ENCODE data around the gene KRTAP4-6. TPM values are rescaled to one million over a fixed set of nuclear protein-coding genes. Genes with fewer than 3 reads are reported as not detected.
"Not testable (repeated sequence)": the region's sequence is repeated elsewhere in the genome, so short reads cannot be mapped to it uniquely, and the experiment has no call there.

KRTAP4-6 gene
- polyA plus RNA-seq, 3 donors from 2014 or later: not detected

DNA sequence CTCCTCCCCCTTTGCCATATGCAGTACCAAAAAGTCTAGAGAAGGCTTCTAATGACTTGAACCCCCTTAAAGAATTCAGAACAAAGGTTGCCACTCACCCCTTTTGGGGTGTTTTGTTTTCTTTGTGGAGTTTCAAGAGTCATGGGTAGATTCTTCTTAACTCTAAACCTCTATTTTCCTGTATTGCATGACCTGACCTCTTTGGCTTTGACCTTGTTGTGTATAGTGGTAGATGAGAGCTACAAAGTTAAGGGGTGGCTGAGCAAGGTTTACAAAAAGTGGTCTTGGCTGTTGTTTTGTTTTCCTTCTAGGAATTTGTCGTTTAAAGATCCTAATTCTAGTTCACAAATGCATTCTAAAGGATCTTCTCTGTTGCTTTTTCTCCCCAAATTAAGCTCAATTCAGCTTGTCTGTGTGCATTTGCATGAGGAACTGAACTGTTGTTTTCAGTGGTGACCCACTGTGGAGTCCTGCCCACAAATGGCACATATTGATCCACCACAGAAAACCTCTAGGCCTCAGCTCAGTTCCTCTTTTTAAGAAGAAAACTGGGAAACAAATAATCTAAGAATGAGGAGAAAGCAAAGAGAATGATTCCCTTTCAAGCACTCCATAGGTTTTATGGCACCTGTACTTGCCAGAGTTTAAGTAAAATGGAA, 31.5 kb downstream of the KRTAP4-6 start:
- not testable (repeated sequence) for H3K4me1 Mint-ChIP-seq, H3K27ac Mint-ChIP-seq, H3K4me3 Mint-ChIP-seq, H3K9me3 Mint-ChIP-seq, H3K36me3 Mint-ChIP-seq, DNase-seq
- H3K27me3 Mint-ChIP-seq (ENCODE audit: low read depth in 3 of 3): peaks cover 3 to 12% (median 3%) of the 10 kb centered on the region in 3 donors

DNA sequence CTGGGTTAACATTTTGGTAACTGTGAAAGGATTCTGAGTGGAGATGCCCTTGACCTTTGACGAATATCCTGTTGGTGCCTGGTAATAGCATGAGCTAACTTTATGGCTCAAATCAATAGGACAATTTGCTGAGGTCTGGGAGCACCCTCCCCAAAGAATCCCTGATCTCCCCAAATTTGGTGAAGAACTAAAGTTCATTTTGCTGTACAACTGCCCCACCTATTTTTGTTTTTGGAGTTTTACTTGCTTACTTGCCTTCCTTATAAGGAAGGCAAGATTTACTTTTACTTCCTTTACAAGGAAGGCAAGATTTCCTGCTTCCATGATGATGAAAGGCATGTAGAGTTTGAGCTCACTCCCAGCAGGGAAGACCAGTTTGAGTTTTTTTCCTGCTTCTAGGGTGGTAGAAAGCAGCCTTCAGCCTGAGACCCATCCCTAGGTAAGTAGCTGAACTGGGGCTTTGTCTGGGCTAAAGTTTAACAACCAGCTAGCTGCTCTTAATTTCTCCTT, 32.3 kb downstream of the KRTAP4-6 start:
- Mint-ChIP-seq H3K4me3 (no peak overlapping the region), H3K9me3 (no peaks in the 10 kb centered on the region), H3K36me3 (no peaks in the 10 kb centered on the region), H3K27me3 (ENCODE audit: low read depth in 3 of 3) (peaks cover 3 to 12% (median 5%) of the 10 kb centered on the region in 3 donors), H3K4me1 (no peaks in the 10 kb centered on the region), H3K27ac (no peak overlapping the region)
- DNase-seq: no peak

DNA sequence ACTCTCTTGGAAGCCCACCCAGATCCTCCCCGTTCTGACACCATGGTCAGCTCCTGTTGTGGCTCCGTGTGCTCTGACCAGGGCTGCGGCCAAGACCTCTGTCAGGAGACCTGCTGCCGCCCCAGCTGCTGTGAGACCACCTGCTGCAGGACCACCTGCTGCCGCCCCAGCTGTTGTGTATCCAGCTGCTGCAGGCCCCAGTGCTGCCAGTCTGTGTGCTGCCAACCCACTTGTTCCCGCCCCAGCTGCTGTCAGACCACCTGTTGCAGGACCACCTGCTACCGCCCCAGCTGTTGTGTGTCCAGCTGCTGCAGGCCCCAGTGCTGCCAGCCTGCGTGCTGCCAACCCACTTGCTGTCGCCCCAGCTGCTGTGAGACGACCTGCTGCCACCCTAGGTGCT, 35.0 kb downstream of the KRTAP4-6 start, which contains the start of gene KRTAP4-9:
KRTAP4-9 (plus strand) TSS at position 43 of the 400 bp plus-strand sequence; CDS start at position 43, 0 bp downstream.
- not testable (repeated sequence) for DNase-seq; H3K27me3 Mint-ChIP-seq (ENCODE audit: low read depth in 3 of 3); H3K4me3 Mint-ChIP-seq; H3K9me3 Mint-ChIP-seq; H3K27ac Mint-ChIP-seq; H3K36me3 Mint-ChIP-seq; H3K4me1 Mint-ChIP-seq

DNA sequence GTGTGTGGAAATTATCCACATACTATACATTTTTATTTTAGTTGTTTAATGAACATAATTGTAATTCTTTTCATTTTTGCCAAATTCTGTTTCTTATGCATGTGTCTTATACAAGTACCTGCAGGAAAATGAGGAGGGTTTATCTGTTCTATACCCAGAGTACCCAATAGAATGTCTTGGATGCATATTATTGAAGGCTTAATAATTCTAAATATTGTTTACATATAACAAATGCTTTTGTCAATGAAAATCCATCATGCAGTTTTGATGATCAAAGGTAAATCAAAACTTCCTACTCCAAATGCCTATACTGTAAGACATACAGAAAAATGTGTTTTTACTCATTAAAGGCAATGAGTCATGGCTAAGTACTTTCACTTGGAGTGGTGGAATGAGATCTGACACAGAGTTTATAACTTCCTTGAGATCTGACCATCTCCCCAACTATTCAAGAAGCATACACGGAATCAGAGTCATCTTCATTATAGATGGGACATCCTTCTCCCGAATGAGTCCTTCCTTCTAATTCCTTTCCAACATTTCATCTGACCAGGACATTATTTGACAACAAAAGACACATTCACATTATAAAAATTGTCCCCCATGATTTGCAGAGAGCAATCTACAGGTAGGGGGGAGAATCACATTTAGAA, 35.8 kb downstream of the KRTAP4-6 start:
- H3K27ac Mint-ChIP-seq: not testable (repeated sequence)

DNA sequence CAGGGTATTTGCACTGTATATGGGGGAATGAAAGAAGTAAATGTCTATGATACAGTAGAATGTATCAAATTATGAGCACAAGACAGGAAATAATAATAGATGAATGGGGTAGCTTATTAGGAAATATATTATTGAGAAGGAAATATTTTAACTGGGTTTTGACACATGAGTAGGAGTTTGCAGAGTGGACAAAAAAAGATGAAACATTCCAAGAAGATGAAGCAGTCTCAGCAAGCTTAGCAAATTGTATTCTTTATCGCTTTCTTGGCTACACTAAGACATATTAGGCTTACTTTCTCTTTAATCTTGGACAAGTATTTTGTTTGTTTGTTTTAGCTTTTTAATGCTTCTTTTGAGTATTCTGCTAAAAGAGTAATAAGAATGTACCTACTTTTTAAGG, 36.4 kb downstream of the KRTAP4-6 start:
- H3K27me3 Mint-ChIP-seq (ENCODE audit: low read depth in 3 of 3): peaks cover 3 to 9% (median 7%) of the 10 kb centered on the region in 3 donors
- no peaks in the 10 kb centered on the region for H3K36me3 Mint-ChIP-seq
- no peak overlapping the region for H3K4me3 Mint-ChIP-seq
- H3K4me1 Mint-ChIP-seq: no peaks in the 10 kb centered on the region
- H3K9me3 Mint-ChIP-seq: no peaks in the 10 kb centered on the region
- no peak for DNase-seq
- H3K27ac Mint-ChIP-seq: no peak overlapping the region

More for the DNA sequence above, 35.8 kb downstream of the KRTAP4-6 start:
- not testable (repeated sequence) for H3K4me1 Mint-ChIP-seq; H3K36me3 Mint-ChIP-seq; H3K9me3 Mint-ChIP-seq; H3K27me3 Mint-ChIP-seq (ENCODE audit: low read depth in 3 of 3); H3K4me3 Mint-ChIP-seq; DNase-seq

DNA sequence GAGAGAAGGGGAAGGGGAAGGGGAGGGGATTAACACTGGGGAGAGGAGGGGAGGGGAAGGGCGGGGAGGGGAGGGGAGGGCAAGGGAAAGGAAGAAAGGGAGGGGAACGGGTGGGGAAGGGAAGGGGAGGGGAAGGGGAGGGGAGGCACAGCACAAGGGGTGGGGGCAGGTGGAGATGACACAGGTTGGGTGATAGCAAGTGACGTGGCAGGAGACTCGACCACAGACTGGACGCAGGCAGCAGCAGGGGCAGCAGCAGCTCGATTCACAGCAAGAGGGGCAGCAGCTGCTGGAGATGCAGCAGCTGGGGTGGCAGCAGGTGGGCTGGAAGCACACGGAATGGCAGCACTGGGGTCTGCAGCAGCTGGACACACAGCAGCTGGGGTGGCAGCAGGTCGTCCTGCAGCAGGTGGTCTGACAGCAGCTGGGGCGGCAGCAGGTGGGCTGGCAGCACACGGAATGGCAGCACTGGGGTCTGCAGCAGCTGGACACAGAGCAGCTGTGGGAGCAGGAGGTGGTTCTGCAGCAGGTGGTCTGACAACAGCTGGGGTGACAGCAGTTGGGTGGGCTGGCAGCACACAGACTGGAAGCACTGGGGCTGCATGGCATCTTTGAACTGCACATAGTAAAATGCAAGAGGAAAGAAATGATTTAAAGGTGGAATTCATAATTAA, 38.6 kb downstream of the KRTAP4-6 start, which contains the start of gene KRTAP4-16:
KRTAP4-16 (minus strand) TSS at position 624 of the 674 bp plus-strand sequence; CDS start at position 624, 0 bp downstream.
- Mint-ChIP-seq H3K9me3 (no peaks in the 10 kb centered on the region), H3K4me1 (no peaks in the 10 kb centered on the region), H3K27me3 (ENCODE audit: low read depth in 3 of 3) (peaks cover 2 to 11% (median 7%) of the 10 kb centered on the region in 3 donors), H3K36me3 (no peaks in the 10 kb centered on the region), H3K27ac (no peak within 1 kb of the TSS), H3K4me3 (no peak within 1 kb of the TSS)
- DNase-seq: no peak

DNA sequence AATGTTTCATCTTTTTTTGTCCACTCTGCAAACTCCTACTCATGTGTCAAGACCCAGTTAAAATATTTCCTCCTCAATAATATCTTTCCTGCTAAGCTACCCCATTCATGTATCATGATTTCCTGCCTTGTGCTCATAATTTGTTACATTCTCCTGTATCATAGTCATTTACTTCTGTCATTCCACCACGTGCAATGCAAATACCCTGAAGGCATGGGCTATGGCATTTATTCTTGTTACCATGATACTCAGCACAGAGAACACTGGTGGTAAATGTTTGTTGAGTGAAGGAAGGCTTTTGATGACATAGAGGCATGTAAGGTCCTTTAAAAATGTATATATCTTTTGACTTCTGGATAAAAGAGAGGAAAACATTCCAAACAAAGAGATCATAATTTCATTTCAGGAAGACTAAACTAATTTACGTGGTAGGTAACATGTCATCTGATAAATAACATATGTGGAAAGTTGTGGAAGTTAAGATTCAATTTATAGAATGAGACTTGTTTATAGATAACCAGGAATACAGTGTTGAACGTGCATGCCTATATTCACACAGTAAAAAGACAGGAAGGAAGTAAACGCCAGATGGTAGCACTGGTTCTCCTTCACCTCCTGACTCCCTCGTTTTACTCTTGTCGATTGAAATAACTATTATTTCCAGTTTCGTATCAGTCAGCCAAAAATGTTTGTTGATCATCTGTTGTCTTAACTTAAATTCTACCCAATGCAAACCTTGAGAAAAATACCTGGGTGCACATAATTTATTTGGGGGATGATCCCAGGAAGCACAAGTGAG, 40.5 kb downstream of the KRTAP4-6 start:
- not testable (repeated sequence) for DNase-seq; H3K27me3 Mint-ChIP-seq (ENCODE audit: low read depth in 3 of 3); H3K9me3 Mint-ChIP-seq; H3K36me3 Mint-ChIP-seq; H3K4me3 Mint-ChIP-seq; H3K4me1 Mint-ChIP-seq; H3K27ac Mint-ChIP-seq

DNA sequence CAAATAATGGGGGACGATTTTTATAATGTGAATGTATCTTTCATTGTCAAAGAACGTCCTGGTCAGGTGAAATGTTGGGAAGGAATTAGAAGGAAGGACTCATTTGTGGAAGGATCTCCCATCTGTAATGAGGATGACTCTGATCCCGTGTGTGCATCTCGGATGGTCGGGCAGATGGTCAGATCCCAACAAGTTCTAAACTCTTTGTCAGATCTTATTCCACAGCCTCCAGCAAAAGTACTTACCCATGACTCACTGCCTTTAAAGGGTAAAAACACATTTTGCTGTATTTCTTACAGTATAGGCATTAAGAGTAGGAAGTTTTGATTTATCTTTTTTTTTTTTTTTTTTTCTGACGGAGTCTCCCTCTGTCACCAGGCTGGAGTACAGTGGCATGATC, 41.9 kb downstream of the KRTAP4-6 start:
- Mint-ChIP-seq H3K9me3 (peaks cover 0 to 3% (median 0%) of the 10 kb centered on the region in 6 donors), H3K36me3 (no peaks in the 10 kb centered on the region), H3K4me1 (no peaks in the 10 kb centered on the region), H3K27me3 (ENCODE audit: low read depth in 3 of 3) (peaks cover 2 to 9% (median 6%) of the 10 kb centered on the region in 3 donors), H3K27ac (no peak overlapping the region), H3K4me3 (no peak overlapping the region)
- no peak for DNase-seq

DNA sequence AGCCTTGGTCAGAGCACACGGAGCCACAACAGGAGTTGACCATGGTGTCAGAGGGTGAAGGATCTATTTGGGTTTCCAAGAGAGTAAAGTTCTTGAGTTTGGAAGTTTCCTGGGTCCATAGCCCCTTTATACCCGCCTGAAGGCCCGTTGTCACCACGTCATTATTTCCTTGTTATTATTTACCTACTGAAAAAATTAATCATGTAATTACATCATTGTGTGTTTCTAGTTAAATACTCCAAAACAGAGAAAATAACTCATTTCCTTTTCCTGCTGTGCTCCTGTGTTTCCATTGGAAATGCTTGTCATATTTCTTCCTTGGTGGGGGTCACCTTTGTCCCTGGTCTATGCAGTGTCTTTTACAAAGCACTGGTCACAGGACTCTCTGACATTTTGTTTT, 42.3 kb downstream of the KRTAP4-6 start, which contains the start of gene KRTAP4-8:
KRTAP4-8 (minus strand) TSS at position 101 of the 400 bp plus-strand sequence; CDS start at position 43, 58 bp downstream.
- Mint-ChIP-seq H3K4me1 (no peaks in the 10 kb centered on the region), H3K4me3 (no peak within 1 kb of the TSS), H3K9me3 (peaks cover 0 to 3% (median 0%) of the 10 kb centered on the region in 6 donors), H3K36me3 (no peaks in the 10 kb centered on the region), H3K27me3 (ENCODE audit: low read depth in 3 of 3) (peaks cover 2 to 8% (median 7%) of the 10 kb centered on the region in 3 donors), H3K27ac (no peak within 1 kb of the TSS)
- DNase-seq: no peak

DNA sequence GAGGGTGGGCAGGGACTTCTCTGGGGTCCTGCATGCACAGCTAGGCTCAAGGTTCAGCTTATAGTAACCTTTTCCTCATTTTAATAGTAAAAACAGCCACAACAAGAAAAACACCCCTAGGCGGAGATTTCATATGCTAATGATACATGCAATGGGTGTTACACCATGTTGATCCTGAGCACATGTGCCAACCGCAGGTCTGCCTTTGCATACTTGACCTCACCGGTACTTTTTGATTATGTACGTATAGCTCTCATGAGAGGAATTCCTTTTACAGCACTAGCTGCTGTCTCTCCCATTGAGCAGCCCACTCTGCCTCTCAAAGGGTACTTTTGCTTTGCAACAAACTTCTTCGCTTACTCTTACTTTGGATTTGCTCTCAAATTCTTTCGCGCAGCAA, 44.3 kb downstream of the KRTAP4-6 start:
- no peak for DNase-seq
- Mint-ChIP-seq H3K4me3 (no peak overlapping the region), H3K9me3 (peaks cover 0 to 3% (median 0%) of the 10 kb centered on the region in 6 donors), H3K4me1 (no peaks in the 10 kb centered on the region), H3K27ac (no peak overlapping the region), H3K27me3 (ENCODE audit: low read depth in 3 of 3) (peaks cover 2 to 12% (median 4%) of the 10 kb centered on the region in 3 donors), H3K36me3 (no peaks in the 10 kb centered on the region)

Other genes with a start within 250 kb of the KRTAP4-6 start
- gene KRT23, start 202.9 kb downstream of the KRTAP4-6 start, polyA plus RNA-seq: not detected
- not detected for gene KRT39, start 173.6 kb downstream of the KRTAP4-6 start, polyA plus RNA-seq
- not detected for gene KRT40, start 156.2 kb downstream of the KRTAP4-6 start, polyA plus RNA-seq
- not detected for gene KRTAP3-3, start 146.4 kb downstream of the KRTAP4-6 start, polyA plus RNA-seq
- not detected for gene KRTAP3-2, start 140.6 kb downstream of the KRTAP4-6 start, polyA plus RNA-seq
- gene KRTAP3-1, start 131.4 kb downstream of the KRTAP4-6 start, polyA plus RNA-seq: not detected
- gene KRTAP1-5, start 113.3 kb downstream of the KRTAP4-6 start, polyA plus RNA-seq: not detected
- gene KRTAP1-4, start 110.3 kb downstream of the KRTAP4-6 start, polyA plus RNA-seq: not detected
- not detected for gene KRTAP1-3, start 105.7 kb downstream of the KRTAP4-6 start, polyA plus RNA-seq
- not detected for gene KRTAP1-1, start 99.1 kb downstream of the KRTAP4-6 start, polyA plus RNA-seq
- gene KRTAP2-1, start 93.2 kb downstream of the KRTAP4-6 start, polyA plus RNA-seq: not detected
- gene KRTAP2-2, start 85.3 kb downstream of the KRTAP4-6 start, polyA plus RNA-seq: not detected
- gene KRTAP2-3, start 80.4 kb downstream of the KRTAP4-6 start, polyA plus RNA-seq: not detected
- gene KRTAP2-4, start 74.7 kb downstream of the KRTAP4-6 start, polyA plus RNA-seq: not detected
- not detected for gene KRTAP4-7, start 56.4 kb downstream of the KRTAP4-6 start, polyA plus RNA-seq
- not detected for gene KRTAP4-8, start 42.4 kb downstream of the KRTAP4-6 start, polyA plus RNA-seq
- gene KRTAP4-16, start 38.3 kb downstream of the KRTAP4-6 start, polyA plus RNA-seq: not detected
- not detected for gene KRTAP4-9, start 35.2 kb downstream of the KRTAP4-6 start, polyA plus RNA-seq
- not detected for gene KRTAP4-11, start 22.2 kb downstream of the KRTAP4-6 start, polyA plus RNA-seq
- not detected for gene KRTAP4-12, start 16.4 kb downstream of the KRTAP4-6 start, polyA plus RNA-seq
- not detected for gene KRTAP4-5, start 9.3 kb upstream of the KRTAP4-6 start, polyA plus RNA-seq
- gene KRTAP4-4, start 20.2 kb upstream of the KRTAP4-6 start, polyA plus RNA-seq: not detected
- not detected for gene KRTAP4-3, start 27.7 kb upstream of the KRTAP4-6 start, polyA plus RNA-seq
- gene KRTAP4-2, start 37.7 kb upstream of the KRTAP4-6 start, polyA plus RNA-seq: not detected
- gene KRTAP4-1, start 44.4 kb upstream of the KRTAP4-6 start, polyA plus RNA-seq: not detected
- not detected for gene KRTAP9-1, start 49.3 kb upstream of the KRTAP4-6 start, polyA plus RNA-seq
- gene KRTAP9-2, start 86.1 kb upstream of the KRTAP4-6 start, polyA plus RNA-seq: not detected
- not detected for gene KRTAP9-3, start 91.9 kb upstream of the KRTAP4-6 start, polyA plus RNA-seq
- not detected for gene KRTAP9-8, start 97.5 kb upstream of the KRTAP4-6 start, polyA plus RNA-seq
- gene KRTAP9-4, start 109.1 kb upstream of the KRTAP4-6 start, polyA plus RNA-seq: not detected
- not detected for gene KRTAP9-9, start 114.8 kb upstream of the KRTAP4-6 start, polyA plus RNA-seq
- not detected for gene KRTAP9-6, start 124.8 kb upstream of the KRTAP4-6 start, polyA plus RNA-seq
- not detected for gene KRTAP9-7, start 135.2 kb upstream of the KRTAP4-6 start, polyA plus RNA-seq
- not detected for gene KRTAP29-1, start 162.3 kb upstream of the KRTAP4-6 start, polyA plus RNA-seq
- under 1 TPM in 2 of 3 donors, not detected in 1; 0.17 to 0.30 TPM for gene KRTAP16-1, start 168.8 kb upstream of the KRTAP4-6 start, polyA plus RNA-seq
- gene KRTAP17-1, start 175.2 kb upstream of the KRTAP4-6 start, polyA plus RNA-seq: not detected
- not detected for gene KRT33A, start 210.3 kb upstream of the KRTAP4-6 start, polyA plus RNA-seq
- gene KRT33B, start 229.3 kb upstream of the KRTAP4-6 start, polyA plus RNA-seq: not detected
- not detected for gene KRT34, start 241.8 kb upstream of the KRTAP4-6 start, polyA plus RNA-seq